ENCODE measurements around the gene RDH12.
"Not testable (repeated sequence)": the region's sequence is repeated elsewhere in the genome, so short reads cannot be mapped to it uniquely, and the experiment has no call there.

RDH12 gene

DNA sequence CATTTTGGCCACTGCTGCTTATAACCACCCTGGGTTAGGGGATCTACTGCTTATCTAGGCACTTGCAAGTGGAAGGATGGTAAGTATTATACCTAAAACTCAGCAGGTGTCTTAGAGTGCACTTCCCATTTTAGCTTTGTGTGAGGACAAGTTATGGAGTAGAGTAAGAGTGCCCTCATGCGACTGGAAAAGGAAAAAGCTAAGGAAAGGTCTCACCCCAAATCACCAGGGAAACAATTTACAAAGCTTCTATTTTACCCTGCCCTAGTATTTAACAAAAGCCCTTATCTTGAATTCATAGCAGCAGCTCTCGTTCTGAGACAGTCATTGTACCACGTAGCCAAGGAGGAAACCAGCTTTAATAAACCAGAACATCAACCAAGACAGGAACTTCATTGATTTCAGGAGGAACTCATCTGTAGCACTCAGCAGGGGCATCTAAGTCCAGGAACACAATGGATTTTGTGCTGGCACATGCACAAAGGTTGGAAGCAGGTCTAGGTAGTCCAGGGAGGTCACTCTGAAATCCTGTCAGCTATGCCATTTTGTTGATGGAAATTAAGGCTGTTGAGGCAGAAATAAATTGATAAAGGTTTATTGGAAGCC lies 2.9 kb downstream of the RDH12 start:
- DNase-seq = peak in 33 of 56 donors; percentile 3 to 76 (median 30)

DNA sequence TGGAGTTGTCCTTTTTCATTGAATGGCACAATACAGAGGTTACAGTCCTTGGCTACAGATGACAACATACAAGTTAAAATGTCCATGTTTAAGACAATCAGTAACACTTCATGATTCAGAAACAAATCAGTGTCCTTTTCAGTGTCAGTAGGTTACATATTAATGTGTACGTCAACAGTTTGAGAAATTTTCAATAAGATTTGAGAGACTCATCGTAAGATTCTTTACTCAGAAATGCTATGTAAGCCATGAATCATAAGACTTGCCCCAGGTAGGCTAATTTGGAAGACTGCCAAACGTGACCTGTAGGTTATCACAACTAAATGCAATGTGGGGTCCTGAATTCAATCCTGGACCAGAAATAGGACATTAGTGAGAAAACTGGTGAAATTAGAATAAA lies 3.5 kb downstream of the RDH12 start:
- DNase-seq = no peak

DNA sequence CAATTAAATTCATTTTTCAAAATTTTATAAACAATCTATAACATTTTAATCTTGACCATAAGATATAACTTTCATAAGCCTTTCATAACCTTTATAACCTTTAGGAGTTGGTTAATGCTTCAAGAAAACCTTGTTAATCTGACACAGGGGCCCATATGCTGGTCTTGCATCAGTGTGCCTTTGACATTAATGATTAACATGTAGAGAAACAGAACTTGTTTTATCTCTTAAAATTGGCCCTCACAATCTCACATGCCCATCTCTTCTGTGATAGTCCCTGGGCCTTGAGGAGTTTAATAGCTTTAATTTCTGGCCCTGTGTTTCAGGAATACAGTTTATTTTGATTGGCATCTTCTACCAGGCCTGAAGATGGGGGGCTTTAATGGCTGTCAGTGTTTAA lies 7.7 kb downstream of the RDH12 start:
- not testable (repeated sequence) for DNase-seq

DNA sequence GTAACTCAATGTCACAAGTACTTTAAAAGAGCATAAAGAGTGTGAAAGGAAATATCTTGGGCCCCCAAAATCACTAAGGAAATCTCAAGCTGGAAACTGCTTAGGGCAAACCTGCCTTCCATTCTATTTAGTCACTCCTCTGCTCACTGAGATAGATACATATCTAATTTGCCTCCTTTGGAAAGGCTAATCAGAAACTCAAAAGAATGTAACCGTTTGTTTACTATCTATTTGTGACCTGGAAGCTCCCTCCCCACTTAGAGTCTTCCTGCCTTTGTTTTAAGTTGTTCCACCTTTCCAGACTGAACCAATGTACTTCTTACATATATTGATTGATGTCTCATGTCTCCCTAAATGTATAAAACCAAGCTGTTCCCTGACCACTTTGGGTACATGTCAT lies 8.1 kb downstream of the RDH12 start:
- not testable (repeated sequence) for DNase-seq

DNA sequence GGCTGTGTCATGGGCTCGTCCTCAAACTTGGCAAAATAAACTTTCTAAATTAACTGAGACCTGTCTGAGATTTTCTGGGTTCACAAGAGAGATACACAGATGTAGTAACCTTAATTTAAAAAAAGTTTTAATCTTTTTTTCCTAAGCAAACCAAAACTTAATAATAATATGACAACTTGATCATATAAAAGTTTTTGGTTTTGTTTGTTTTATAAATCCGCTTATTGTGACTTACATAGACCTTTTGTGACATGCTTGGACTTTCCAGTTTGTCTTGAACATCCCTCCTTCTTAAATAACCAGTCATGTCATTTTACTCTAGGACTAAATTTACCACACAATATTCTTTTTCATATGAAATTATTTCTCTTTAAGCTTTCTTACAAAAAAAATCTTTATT lies 8.5 kb downstream of the RDH12 start:
- DNase-seq = no peak

DNA sequence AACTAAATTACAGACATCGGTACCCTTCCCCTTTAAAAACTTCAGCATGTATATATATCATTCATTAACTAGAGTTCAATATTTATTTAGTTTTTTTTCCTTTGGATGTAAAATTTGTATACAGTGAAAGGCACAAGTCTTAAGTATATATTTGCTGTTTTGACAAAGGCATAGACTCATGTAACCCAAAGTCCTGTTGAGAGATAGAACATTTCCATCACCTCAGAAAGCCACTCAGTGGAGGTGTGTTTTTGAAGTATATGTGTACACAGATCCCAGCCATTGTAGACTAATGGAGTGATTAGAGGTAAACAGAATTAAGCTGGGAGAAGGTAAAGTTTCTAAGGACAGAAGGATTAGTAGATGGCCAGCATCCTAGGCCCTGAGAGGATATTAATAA lies 15.4 kb downstream of the RDH12 start:
- no peak for DNase-seq

DNA sequence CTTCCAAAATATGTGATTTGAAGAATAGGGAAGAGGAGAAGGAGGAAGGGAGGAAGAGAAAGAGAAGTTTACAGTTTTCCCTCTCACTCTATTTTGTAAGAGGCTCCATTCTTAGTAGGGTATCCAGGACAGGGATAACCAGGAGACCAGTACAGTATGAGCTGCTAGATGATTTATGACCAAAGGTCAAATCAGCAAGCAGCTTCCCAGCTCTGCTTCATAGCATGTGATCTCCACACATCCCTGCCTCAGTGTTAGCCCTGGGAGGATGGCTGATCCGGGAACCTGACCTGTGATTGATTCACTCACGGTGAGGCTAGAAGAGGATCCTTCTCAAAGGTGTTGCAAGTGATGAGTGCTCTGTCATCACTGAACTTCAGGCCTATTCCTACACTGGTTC lies 16.6 kb downstream of the RDH12 start:
- DNase-seq = no peak

DNA sequence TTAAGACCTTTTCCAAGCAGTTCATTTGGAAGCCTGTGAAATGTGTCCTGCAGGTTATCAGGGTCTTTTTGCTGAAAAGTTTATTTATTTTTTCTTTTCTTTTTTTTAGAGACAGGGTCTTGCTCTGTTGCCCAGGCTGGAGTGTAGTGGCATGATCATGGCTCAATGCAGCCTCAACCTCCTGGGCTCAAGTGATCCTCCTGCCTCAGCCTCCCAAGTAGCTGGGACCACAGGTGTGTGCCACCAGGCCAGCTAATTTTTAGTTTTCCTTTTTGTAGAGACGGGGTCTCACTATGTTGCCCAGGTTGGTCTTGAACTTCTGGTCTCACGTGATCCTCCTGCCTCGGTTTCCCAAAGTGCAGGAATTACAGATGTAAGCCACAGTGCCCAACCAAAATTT lies 17.7 kb downstream of the RDH12 start:
- DNase-seq = not testable (repeated sequence)

DNA sequence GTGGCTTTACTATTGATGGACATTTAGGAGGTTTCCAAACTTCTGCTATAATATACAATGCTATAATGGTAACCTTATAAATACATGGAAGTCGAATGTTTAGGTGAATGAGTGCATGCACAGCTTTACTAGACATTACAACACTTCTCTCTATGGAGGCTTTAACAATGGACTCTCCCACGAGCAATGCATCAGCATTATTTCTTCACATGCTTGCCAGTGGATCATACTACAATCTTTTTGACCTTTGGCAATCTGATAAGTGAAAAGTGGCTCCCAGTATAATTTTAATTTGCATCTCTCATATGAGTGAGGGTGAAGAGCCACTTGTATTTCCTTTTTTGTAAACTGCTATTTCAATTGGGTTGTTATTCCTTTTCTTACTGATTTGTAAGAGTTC lies 18.2 kb downstream of the RDH12 start:
- DNase-seq = no peak

DNA sequence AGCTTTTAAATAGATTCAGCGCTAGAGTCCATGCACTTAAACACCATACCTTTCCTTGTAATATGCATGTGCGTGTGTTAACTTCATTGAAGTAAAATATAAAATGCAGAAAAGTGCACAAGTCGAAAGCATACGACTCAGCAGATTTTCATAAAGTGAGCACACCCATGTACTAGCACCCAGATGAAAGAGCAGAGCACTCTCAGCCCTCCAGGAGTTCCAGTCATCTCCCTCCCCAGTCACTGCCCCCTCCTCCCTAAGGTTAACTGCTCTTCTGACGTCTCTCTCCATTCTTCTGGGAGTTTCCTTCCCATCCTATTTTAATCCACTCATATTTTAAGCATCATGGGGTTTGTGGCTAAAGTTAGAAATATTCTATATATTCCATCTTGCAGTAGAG lies 20.2 kb downstream of the RDH12 start:
- no peak for DNase-seq

DNA sequence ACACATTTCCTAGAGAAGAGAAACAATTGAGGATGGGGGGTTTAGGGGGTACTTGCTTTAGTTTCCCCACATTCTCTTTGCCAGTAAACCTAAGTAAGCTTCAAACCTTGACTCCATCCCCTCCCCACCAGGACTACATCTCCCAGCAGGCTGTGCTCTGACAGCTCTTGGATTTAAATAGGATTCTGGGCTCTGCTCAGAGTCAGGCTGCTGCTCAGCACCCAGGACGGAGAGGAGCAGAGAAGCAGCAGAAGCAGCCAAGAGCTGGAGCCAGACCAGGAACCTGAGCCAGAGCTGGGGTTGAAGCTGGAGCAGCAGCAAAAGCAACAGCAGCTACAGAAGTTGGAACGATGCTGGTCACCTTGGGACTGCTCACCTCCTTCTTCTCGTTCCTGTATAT lies 20.6 kb downstream of the RDH12 start:
- DNase-seq = peak in 41 of 56 donors; percentile 3 to 61 (median 27)

DNA sequence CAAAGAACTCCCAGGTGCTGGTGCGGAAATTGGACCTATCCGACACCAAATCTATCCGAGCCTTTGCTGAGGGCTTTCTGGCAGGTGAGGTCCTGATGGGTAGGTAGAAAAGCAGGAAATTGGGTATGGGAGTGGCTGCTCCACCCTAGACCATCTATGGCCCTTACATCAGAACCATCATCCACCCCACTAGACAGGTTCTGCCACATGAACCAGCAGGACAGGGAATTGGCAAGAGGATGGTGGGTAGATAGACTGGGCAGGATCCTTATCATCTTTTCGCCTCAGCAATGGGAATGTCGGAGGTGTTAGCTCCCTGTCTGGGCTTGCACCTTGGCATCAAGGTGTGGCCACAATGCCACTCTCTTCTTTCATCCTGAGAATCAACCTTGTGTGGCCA lies 23.5 kb downstream of the RDH12 start:
- no peak for DNase-seq

DNA sequence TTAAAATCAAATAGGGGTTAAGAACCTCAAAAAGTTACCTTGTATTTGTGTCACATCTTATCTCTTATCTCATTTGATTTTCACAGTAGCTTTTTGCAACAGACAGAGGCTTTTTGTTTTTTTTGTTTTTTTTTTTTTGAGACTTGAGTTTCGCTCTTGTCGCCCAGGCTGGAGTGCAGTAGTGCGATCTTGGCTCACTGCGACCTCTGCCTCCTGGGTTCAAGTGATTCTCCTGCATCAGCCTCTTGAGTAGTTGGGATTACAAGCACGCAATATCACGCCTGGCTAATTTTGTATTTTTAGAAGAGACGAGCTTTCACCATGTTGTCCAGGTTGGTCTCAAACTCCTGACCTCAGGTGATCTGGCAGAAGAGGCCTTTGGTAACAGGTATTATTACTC lies 25.7 kb downstream of the RDH12 start:
- no peak for DNase-seq

DNA sequence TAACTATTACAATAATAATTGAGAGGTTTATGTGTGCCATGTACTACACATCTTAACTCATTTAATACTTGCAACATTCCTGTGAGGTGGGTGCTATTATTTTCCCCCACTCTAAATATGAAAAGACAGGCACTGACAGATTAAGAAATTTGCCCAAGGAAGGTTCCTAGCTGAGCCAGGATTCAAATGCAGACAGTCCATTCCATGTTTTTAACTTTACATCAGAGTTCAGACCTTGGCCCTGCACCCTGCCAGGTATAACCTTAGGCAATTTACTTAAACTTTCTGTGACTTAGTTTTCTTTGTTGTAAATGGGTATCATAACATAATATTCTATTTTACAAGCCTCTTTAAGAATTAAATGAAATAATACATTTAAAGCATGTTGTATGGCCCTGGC lies 26.6 kb downstream of the RDH12 start:
- no peak for DNase-seq

DNA sequence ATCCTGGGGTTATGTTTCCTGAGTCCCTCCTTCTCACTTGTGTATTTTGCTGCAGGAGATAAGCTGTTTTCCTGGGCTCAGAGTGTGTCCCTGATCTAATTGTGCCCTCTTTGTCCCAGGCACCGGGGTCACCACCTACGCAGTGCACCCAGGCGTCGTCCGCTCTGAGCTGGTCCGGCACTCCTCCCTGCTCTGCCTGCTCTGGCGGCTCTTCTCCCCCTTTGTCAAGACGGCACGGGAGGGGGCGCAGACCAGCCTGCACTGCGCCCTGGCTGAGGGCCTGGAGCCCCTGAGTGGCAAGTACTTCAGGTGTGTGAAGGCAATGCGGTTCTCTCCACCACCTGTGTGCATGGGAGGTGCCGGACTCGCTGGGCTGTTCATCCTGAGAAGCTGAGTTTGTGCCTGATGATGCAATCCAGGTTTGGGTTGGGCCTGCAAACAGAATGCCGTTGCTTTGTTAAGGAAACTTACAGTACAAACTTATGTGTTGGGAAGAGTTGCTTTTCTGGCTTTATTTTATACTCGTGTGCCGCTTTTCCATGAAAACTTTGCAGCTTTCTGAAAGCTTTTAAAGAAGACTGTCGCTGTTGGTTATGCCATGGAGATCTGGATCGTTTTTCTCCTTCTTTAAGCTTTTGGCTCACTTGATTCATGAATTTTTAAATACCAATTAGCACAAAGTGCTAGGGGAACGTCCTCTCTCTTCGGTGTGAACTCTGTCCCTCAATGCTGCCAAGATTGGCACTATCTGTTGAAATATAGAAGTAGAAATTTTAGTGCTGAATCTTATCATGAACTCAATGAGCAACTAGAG lies 27.6 kb downstream of the RDH12 start:
- no peak for DNase-seq

DNA sequence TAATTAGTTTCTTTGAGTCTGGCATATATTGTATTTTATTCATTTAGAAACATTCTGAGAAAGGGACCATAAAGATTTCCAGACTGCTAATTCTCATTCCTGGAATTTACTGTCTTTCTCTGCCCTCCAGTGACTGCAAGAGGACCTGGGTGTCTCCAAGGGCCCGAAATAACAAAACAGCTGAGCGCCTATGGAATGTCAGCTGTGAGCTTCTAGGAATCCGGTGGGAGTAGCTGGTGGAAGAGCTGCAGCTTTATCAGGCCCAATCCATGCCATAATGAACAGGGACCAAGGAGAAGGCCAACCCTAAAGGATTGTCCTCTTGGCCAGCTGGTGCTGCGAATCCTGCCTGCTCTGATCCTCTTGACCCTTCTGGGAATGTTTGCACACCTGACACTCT lies 31.9 kb downstream of the RDH12 start:
- DNase-seq = no peak

DNA sequence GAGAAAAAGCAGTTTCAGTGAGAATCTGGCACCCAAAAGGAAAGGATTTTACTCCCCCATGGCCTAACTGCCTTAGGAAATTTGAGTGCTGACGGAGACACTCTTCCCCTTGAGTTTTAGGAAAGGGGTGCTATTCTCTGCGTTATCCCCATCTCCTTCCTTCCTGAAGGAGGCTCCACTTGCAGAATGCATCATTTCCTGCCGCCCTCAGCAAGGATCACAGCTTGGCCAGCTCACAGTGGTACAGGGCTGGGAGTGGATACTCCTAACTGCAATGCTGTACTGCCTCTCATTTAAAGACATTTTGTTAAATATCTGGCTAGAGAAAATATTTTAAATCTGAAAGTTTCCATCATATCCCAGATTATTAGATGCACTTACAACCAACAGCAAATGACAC lies 33.0 kb downstream of the RDH12 start:
- no peak for DNase-seq

DNA sequence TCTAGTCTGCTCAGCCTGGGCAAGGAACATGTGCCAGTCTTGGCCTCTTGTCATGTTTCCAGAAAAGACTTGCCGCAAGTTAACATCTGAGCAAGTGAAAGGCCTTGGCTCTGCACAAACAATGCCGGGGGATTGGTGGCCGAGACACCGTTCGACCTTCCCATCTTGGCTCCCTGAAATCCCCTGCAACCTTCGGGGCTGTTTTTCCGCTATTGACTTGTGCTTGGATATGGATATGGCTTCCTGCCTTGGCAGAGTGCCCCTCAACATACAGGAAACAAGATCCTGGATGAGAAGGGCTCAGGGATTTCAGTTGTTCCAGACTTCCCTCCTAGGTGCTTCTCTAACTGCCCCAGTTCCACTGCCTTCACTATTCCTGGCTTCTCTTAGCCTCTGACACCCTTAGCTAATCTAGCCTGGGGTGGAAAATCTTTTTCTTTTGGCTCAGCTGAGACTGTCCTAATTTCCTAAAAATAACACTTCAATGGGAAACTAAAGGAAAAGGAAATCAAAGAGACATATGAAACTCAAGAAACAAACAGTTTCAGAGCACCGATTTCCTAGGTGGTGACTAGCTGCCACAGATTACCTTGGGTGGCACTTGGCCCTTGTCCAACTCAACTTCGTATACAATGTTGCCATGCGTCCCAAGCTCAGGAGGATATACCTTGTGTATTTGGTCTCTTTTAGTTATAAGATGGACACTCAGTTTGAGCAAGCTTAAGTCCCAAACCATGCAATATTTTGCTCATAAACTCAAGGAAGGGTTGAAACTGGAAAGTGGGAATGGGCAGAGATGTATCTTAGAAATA lies 33.9 kb downstream of the RDH12 start:
- no peak for DNase-seq

DNA sequence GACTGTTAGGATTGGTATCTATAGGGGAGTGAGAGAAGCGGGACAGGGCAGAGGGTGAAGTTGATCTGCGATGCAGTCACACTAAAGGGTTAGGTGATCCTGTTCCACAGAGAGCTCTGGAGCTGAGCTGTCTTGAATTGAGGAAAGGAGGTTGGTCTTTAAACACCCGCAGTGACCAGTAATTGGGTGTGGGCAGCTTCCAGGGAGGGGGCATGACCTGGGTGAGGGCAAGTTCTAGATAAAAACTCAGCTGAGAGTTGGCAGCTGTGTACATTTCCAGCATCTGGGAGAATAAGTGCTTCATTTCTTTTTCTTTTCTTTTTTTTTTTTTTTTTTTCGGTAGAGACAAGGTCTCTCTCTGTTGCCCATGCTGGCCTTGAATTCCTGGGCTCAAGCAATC lies 35.1 kb downstream of the RDH12 start:
- DNase-seq = no peak

DNA sequence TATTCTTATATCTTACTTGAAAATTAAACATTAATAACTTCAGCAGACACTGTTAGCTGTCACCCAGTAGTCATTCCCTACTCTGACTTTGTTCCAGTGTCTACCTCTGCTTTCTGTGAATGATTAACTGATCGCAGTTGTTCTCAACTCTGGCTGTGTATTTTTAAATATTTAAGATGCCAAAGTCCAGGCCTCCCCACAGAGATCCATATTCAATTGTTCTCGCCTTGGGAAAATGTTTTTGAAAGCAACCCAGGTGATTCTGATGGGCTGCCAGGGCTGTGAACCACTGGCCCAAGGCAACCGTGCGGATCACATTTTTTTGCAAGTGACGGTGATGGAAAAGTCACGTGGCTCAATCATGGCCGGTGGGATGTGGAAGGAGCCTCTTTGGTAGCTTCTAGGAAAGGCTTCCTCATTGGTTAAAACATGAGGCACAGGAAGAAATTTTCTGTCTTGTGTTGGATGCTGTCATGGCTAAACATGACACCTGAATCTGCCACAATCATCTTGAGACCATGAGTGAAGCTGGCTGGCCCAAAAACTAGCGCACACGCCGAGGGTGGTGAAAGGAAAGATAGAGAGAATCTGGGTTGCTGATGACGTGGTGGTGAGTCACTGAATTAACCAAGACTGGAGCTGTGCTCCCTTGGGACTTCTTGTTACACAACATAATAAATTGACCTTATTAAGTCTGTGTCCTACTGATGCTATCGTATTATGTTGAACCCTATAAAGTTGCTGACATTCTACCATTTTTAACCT lies 37.2 kb downstream of the RDH12 start:
- peak in 14 of 56 donors; percentile 4 to 52 (median 14) for DNase-seq

DNA sequence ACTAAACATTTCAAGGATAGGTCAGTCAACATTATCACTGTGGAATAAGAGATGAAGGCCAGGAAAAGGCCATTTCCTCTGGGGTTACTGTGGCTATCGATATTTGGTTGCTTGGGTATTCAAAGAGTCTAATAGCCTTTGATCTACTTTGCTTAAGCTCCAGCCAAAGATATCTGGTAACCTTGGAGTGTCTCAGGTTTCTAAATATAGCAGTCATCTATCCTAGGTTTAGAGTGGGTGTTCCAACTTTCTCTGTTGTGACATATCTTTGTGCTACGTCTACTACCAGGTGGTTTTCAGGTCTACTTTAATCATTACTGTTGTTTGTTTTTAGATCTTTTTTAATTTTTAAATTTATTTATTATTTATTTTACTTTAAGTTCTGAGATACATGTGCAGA lies 42.4 kb downstream of the RDH12 start:
- no peak for DNase-seq

DNA sequence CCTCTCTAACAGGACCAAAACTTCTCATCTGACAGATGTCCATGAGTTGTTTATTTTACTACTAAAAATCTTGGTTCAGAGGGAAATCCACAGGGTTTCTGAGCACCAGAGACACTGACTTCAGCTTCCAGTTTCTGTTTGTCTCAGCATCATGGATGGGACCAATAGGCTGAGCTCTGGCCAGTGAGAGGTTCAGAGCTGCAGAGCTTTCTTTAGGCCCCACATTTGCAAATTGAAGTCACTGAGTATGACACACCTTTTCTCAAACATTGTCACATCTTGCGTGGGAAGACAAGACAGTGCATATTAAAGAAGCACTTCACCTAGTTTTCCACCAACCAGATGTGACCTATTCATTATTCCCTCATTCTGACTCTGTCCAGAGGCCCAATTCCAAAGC lies 45.2 kb downstream of the RDH12 start:
- DNase-seq = peak in 2 of 56 donors; percentile 11 to 21
